Measurements from ENCODE around the gene COPE. TPM values are rescaled to one million over a fixed set of nuclear protein-coding genes. Genes with fewer than 3 reads are reported as not detected.
A peak's percentile ranks its signal among the peaks of the same experiment; 100 is the strongest.

The COPE gene
- total and polyA plus RNA-seq, 2 donors (not counting 1 experiment from before 2014, with no cell fraction given) = 154 to 279 TPM

DNA sequence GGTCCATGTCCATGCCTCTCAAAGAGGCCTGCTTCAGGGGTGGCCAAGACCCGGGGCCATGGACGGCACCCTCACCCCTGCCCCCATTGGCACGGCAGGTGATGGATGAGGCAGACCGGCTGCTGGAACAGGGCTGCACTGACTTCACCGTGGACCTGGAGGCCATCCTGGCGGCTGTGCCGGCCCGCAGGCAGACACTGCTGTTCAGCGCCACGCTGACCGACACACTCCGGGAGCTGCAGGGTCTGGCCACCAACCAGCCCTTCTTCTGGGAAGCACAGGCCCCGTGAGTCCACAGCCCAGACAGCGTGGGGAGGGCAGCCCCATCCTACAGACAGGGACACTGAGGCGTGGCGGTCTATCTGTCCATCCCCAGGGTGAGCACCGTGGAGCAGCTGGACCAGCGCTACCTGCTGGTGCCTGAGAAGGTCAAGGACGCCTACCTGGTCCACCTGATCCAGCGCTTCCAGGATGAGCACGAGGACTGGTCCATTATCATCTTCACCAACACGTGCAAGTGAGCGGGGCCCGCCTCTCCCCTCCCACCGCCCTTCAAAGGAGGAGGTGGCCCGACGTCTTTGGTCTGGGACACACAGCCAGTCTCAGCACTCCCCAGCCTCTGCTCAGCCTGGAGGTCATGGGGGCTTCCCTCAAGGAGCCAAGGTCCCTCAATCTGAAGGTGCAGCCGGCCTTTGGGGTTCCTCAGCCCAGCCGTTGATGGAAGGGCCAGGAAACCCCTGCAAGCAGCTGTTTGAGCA, 3.2 kb upstream of the COPE start:
- Histone ChIP-seq H3K36me3 (replicated peaks in 1 of 2; ENCODE audit: control extremely low read depth in 1 of 2, control insufficient read depth in 1 of 2, extremely low read depth in 1 of 2, insufficient read depth in 2 of 2, low read length in 1 of 2) (peaks cover 0 to 50% of the 10 kb centered on the region in 2 experiments), H3K27ac (ENCODE audit: low read length in 2 of 2) (no peak overlapping the region), H3K79me2 (ENCODE audit: control insufficient read depth, insufficient read depth, low read length) (peaks cover 41% of the 10 kb centered on the region), H3K9me3 (ENCODE audit: control extremely low read depth in 1 of 3, control insufficient read depth in 2 of 3, insufficient read depth in 1 of 3, low read length in 2 of 3) (no peaks in the 10 kb centered on the region), H4K20me1 (ENCODE audit: control insufficient read depth, insufficient read depth, low read length, poor library complexity, severe bottlenecking) (peaks cover 24% of the 10 kb centered on the region), H3K4me3 (ENCODE audit: control extremely low read depth in 1 of 5, extremely low read depth in 1 of 5, insufficient read depth in 1 of 5, low read depth in 2 of 5, low read length in 4 of 5) (no peak overlapping the region), H3K4me2 (replicated peaks; ENCODE audit: low read depth, low read length, poor library complexity, severe bottlenecking) (no peak overlapping the region), H2AFZ (ENCODE audit: insufficient read depth, low read depth, low read length, poor library complexity, severe bottlenecking) (no peak overlapping the region), H3K9ac (ENCODE audit: low read length) (no peak overlapping the region), H3K4me1 (ENCODE audit: control insufficient read depth in 2 of 2, insufficient read depth in 2 of 2, low read length in 2 of 2) (peaks cover 17 to 24% of the 10 kb centered on the region in 2 donors), H3K27me3 (replicated peaks in 1 of 4; ENCODE audit: control extremely low read depth in 1 of 4, control insufficient read depth in 3 of 4, insufficient read depth in 4 of 4, low read length in 3 of 4) (no peaks in the 10 kb centered on the region)
- no peak for ATAC-seq (ENCODE audit: low read depth)
- ChIA-PET CTCF (no interaction called here), POLR2A (no interaction called here)
- H3K4me3 Mint-ChIP-seq = no peak overlapping the region
- TF ChIP-seq, protein P1, sequence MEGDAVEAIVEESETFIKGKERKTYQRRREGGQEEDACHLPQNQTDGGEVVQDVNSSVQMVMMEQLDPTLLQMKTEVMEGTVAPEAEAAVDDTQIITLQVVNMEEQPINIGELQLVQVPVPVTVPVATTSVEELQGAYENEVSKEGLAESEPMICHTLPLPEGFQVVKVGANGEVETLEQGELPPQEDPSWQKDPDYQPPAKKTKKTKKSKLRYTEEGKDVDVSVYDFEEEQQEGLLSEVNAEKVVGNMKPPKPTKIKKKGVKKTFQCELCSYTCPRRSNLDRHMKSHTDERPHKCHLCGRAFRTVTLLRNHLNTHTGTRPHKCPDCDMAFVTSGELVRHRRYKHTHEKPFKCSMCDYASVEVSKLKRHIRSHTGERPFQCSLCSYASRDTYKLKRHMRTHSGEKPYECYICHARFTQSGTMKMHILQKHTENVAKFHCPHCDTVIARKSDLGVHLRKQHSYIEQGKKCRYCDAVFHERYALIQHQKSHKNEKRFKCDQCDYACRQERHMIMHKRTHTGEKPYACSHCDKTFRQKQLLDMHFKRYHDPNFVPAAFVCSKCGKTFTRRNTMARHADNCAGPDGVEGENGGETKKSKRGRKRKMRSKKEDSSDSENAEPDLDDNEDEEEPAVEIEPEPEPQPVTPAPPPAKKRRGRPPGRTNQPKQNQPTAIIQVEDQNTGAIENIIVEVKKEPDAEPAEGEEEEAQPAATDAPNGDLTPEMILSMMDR (IDR thresholded peaks at IDR 0.05) = no peak
- no peak for TF ChIP-seq EZH2 (IDR thresholded peaks at IDR 0.05; ENCODE audit: borderline replicate concordance, insufficient read depth, low read depth, low read length, poor library complexity, severe bottlenecking)
- DNase-seq = no peak
- intact Hi-C loops (cut with micrococcal nuclease) = no loop called here
- no peaks in the 10 kb centered on the region for H3K27me3 Mint-ChIP-seq
- H3K27ac Mint-ChIP-seq = no peak overlapping the region
- 97% methylated on average over 28 of the region's 29 CpGs for WGBS (ENCODE audit: insufficient coverage)
- peaks cover 29% of the 10 kb centered on the region for H3K4me1 Mint-ChIP-seq
- no peaks in the 10 kb centered on the region for H3K9me3 Mint-ChIP-seq (ENCODE audit: insufficient read depth)

DNA sequence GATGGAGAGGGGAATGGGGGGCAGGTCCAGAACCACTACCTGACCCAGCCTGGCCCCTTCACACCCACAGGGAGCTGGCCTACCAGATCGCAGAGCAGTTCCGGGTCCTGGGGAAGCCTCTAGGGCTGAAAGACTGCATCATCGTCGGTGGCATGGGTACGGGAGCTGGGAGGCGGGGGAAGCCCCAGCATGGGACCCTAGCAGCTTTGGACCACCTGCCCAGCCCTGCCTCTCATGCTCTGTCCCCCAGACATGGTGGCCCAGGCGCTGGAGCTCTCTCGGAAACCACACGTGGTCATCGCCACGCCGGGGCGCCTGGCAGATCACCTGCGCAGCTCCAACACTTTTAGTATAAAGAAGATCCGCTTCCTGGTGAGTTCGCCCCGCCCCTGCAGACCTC, 2.4 kb upstream of the COPE start:
- H3K27me3 Mint-ChIP-seq = no peaks in the 10 kb centered on the region
- POLR2A ChIA-PET = interaction anchor here (0.6 kb wide), 1 partner anchor 8 kb away, joined by 3 read pairs; no protein-coding TSS in a partner anchor

More for the DNA sequence above, 2.4 kb upstream of the COPE start:
- CTCF ChIA-PET = no interaction called here
- H3K27ac ChIP-seq (ENCODE audit: low read length in 2 of 2) = no peak overlapping the region
- no peak overlapping the region for H3K9ac ChIP-seq (ENCODE audit: low read length)
- peaks cover 29% of the 10 kb centered on the region for H4K20me1 ChIP-seq (ENCODE audit: control insufficient read depth, insufficient read depth, low read length, poor library complexity, severe bottlenecking)
- no peaks in the 10 kb centered on the region for H3K9me3 ChIP-seq (ENCODE audit: control extremely low read depth in 1 of 3, control insufficient read depth in 2 of 3, insufficient read depth in 1 of 3, low read length in 2 of 3)
- H3K4me1 Mint-ChIP-seq = peaks cover 32% of the 10 kb centered on the region
- peaks cover 49% of the 10 kb centered on the region for H3K79me2 ChIP-seq (ENCODE audit: control insufficient read depth, insufficient read depth, low read length)
- TF ChIP-seq, protein P1 (IDR thresholded peaks at IDR 0.05) = no peak
- intact Hi-C loops (cut with micrococcal nuclease) = no loop called here
- no peak overlapping the region for H3K27ac Mint-ChIP-seq
- H2AFZ ChIP-seq (ENCODE audit: insufficient read depth, low read depth, low read length, poor library complexity, severe bottlenecking) = no peak overlapping the region
- peaks cover 17 to 27% of the 10 kb centered on the region in 2 donors for H3K4me1 ChIP-seq (ENCODE audit: control insufficient read depth in 2 of 2, insufficient read depth in 2 of 2, low read length in 2 of 2)
- H3K27me3 ChIP-seq (replicated peaks in 1 of 4; ENCODE audit: control extremely low read depth in 1 of 4, control insufficient read depth in 3 of 4, insufficient read depth in 4 of 4, low read length in 3 of 4) = no peaks in the 10 kb centered on the region
- no peaks in the 10 kb centered on the region for H3K9me3 Mint-ChIP-seq (ENCODE audit: insufficient read depth)
- peak overlapping the region; percentile 55 for H3K4me3 Mint-ChIP-seq
- H3K36me3 ChIP-seq (replicated peaks in 1 of 2; ENCODE audit: control extremely low read depth in 1 of 2, control insufficient read depth in 1 of 2, extremely low read depth in 1 of 2, insufficient read depth in 2 of 2, low read length in 1 of 2) = peaks cover 0 to 46% of the 10 kb centered on the region in 2 experiments
- ATAC-seq (ENCODE audit: low read depth) (no peak), DNase-seq (no peak)
- 97% methylated on average over 17 of the region's 17 CpGs for WGBS (ENCODE audit: insufficient coverage)
- no peak overlapping the region for H3K4me3 ChIP-seq (ENCODE audit: control extremely low read depth in 1 of 5, extremely low read depth in 1 of 5, insufficient read depth in 1 of 5, low read depth in 2 of 5, low read length in 4 of 5)
- H3K4me2 ChIP-seq (replicated peaks; ENCODE audit: low read depth, low read length, poor library complexity, severe bottlenecking) = no peak overlapping the region

Measured in B cell (primary cell).